Ishikawa (cell line): ENCODE results near the gene HTR1D.

ENCODE experiments used
- CEBPB ChIP-seq: IDR thresholded peaks from 2 replicates; pipeline ENCODE4 v1.6.1; 2012
- CREB1 ChIP-seq: IDR thresholded peaks from 2 replicates; pipeline ENCODE4 v1.6.1; 2012; ENCODE audit warnings: low read depth
- EGR1 ChIP-seq: IDR thresholded peaks from 2 replicates; pipeline ENCODE4 v1.6.1; 2012
- EP300 ChIP-seq: IDR thresholded peaks from 2 replicates; pipeline ENCODE4 v1.6.1; 2012; ENCODE audit warnings: borderline replicate concordance
- FOXM1 ChIP-seq: IDR thresholded peaks from 2 replicates; pipeline ENCODE4 v1.6.1; 2012; ENCODE audit warnings: low read depth, borderline replicate concordance
- MAX ChIP-seq: IDR thresholded peaks from 2 replicates; pipeline ENCODE4 v1.6.1; 2012
- NFIC ChIP-seq: IDR thresholded peaks from 2 replicates; pipeline ENCODE4 v1.6.1; 2012
- RAD21 ChIP-seq: IDR thresholded peaks from 2 replicates; pipeline ENCODE4 v1.6.1; 2012; ENCODE audit warnings: low read depth
- TAF1 ChIP-seq: IDR thresholded peaks from 2 replicates; pipeline ENCODE4 v1.6.1; 2012; ENCODE audit warnings: low read depth, mild to moderate bottlenecking
- TCF12 ChIP-seq: IDR thresholded peaks from 2 replicates; pipeline ENCODE4 v1.6.1; 2012; ENCODE audit warnings: low read depth
- TEAD4 ChIP-seq: IDR thresholded peaks from 2 replicates; pipeline ENCODE4 v1.6.1; 2012
- YY1 ChIP-seq: IDR thresholded peaks from 2 replicates; pipeline ENCODE4 v1.6.1; 2012; ENCODE audit warnings: low read depth
- TF ChIP-seq, protein P1 (sequence below): IDR thresholded peaks from 2 replicates; pipeline ENCODE4 v1.6.1; 2012; ENCODE audit warnings: low read depth, mild to moderate bottlenecking

GRCh38 chr1:23168445-23169194 is 48.7 kb downstream of the HTR1D start, which contains the start of gene LUZP1:
- no peak for TF ChIP-seq TCF12
- no peak for TF ChIP-seq EP300
- TF ChIP-seq, protein P1, sequence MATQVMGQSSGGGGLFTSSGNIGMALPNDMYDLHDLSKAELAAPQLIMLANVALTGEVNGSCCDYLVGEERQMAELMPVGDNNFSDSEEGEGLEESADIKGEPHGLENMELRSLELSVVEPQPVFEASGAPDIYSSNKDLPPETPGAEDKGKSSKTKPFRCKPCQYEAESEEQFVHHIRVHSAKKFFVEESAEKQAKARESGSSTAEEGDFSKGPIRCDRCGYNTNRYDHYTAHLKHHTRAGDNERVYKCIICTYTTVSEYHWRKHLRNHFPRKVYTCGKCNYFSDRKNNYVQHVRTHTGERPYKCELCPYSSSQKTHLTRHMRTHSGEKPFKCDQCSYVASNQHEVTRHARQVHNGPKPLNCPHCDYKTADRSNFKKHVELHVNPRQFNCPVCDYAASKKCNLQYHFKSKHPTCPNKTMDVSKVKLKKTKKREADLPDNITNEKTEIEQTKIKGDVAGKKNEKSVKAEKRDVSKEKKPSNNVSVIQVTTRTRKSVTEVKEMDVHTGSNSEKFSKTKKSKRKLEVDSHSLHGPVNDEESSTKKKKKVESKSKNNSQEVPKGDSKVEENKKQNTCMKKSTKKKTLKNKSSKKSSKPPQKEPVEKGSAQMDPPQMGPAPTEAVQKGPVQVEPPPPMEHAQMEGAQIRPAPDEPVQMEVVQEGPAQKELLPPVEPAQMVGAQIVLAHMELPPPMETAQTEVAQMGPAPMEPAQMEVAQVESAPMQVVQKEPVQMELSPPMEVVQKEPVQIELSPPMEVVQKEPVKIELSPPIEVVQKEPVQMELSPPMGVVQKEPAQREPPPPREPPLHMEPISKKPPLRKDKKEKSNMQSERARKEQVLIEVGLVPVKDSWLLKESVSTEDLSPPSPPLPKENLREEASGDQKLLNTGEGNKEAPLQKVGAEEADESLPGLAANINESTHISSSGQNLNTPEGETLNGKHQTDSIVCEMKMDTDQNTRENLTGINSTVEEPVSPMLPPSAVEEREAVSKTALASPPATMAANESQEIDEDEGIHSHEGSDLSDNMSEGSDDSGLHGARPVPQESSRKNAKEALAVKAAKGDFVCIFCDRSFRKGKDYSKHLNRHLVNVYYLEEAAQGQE, result no peak
- no peak for TF ChIP-seq CEBPB
- no peak for TF ChIP-seq RAD21
- TF ChIP-seq FOXM1, result no peak
- no peak for TF ChIP-seq TEAD4
- TF ChIP-seq EGR1, result no peak
- TF ChIP-seq MAX, result peak; percentile 22; the same call in 1 of the 2 replicates
- no peak for TF ChIP-seq YY1
- TF ChIP-seq CREB1, result peak; percentile 59
- TF ChIP-seq TAF1, result peak; percentile 92
- TF ChIP-seq NFIC, result no peak
